ENCODE data around the gene ZBED3. TPM values are rescaled to one million over a fixed set of nuclear protein-coding genes. Genes with fewer than 3 reads are reported as not detected.

Gene ZBED3
- total and polyA plus RNA-seq, 2 donors (not counting 1 experiment from before 2014, with no cell fraction given), result 0.30 to 1.2 TPM

- no peaks in the 10 kb centered on the region for H3K4me1 ChIP-seq (ENCODE audit: control insufficient read depth in 2 of 2, insufficient read depth in 2 of 2, low read length in 2 of 2)
- no peaks in the 10 kb centered on the region for H3K9me3 ChIP-seq (ENCODE audit: control extremely low read depth in 1 of 3, control insufficient read depth in 2 of 3, insufficient read depth in 1 of 3, low read length in 2 of 3)
- intact Hi-C loops (cut with micrococcal nuclease), result no loop called here
- H3K9ac ChIP-seq (ENCODE audit: low read length), result no peak overlapping the region
- Mint-ChIP-seq H3K27me3 (no peaks in the 10 kb centered on the region), H3K27ac (no peak overlapping the region), H3K9me3 (ENCODE audit: insufficient read depth) (no peaks in the 10 kb centered on the region), H3K4me1 (no peaks in the 10 kb centered on the region), H3K4me3 (no peak overlapping the region)
- no peak overlapping the region for H3K4me2 ChIP-seq (replicated peaks; ENCODE audit: low read depth, low read length, poor library complexity, severe bottlenecking)
- POLR2A ChIA-PET, result no interaction called here
- 78% methylated on average over 6 of the region's 9 CpGs for WGBS (ENCODE audit: insufficient coverage)
- no peak for DNase-seq
- H2AFZ ChIP-seq (ENCODE audit: insufficient read depth, low read depth, low read length, poor library complexity, severe bottlenecking), result no peak overlapping the region
- no peak overlapping the region for H3K27ac ChIP-seq (ENCODE audit: low read length in 2 of 2)
- no peaks in the 10 kb centered on the region for H3K27me3 ChIP-seq (replicated peaks in 1 of 4; ENCODE audit: control extremely low read depth in 1 of 4, control insufficient read depth in 3 of 4, insufficient read depth in 4 of 4, low read length in 3 of 4)
- no peak for ATAC-seq (ENCODE audit: low read depth)
- CTCF ChIA-PET, result no interaction called here
- H3K79me2 ChIP-seq (ENCODE audit: control insufficient read depth, insufficient read depth, low read length), result no peaks in the 10 kb centered on the region
- H3K4me3 ChIP-seq (ENCODE audit: control extremely low read depth in 1 of 5, extremely low read depth in 1 of 5, insufficient read depth in 1 of 5, low read depth in 2 of 5, low read length in 4 of 5), result no peak overlapping the region
- H3K36me3 ChIP-seq (replicated peaks in 1 of 2; ENCODE audit: control extremely low read depth in 1 of 2, control insufficient read depth in 1 of 2, extremely low read depth in 1 of 2, insufficient read depth in 2 of 2, low read length in 1 of 2), result no peaks in the 10 kb centered on the region
- TF ChIP-seq EZH2 (IDR thresholded peaks at IDR 0.05; ENCODE audit: borderline replicate concordance, insufficient read depth, low read depth, low read length, poor library complexity, severe bottlenecking), result no peak
- TF ChIP-seq, protein P1, sequence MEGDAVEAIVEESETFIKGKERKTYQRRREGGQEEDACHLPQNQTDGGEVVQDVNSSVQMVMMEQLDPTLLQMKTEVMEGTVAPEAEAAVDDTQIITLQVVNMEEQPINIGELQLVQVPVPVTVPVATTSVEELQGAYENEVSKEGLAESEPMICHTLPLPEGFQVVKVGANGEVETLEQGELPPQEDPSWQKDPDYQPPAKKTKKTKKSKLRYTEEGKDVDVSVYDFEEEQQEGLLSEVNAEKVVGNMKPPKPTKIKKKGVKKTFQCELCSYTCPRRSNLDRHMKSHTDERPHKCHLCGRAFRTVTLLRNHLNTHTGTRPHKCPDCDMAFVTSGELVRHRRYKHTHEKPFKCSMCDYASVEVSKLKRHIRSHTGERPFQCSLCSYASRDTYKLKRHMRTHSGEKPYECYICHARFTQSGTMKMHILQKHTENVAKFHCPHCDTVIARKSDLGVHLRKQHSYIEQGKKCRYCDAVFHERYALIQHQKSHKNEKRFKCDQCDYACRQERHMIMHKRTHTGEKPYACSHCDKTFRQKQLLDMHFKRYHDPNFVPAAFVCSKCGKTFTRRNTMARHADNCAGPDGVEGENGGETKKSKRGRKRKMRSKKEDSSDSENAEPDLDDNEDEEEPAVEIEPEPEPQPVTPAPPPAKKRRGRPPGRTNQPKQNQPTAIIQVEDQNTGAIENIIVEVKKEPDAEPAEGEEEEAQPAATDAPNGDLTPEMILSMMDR (IDR thresholded peaks at IDR 0.05), result no peak
- H4K20me1 ChIP-seq (ENCODE audit: control insufficient read depth, insufficient read depth, low read length, poor library complexity, severe bottlenecking), result no peaks in the 10 kb centered on the region
Observed at GRCh38 chr5:77129391-77129990, 42.4 kb upstream of the ZBED3 start.

- H3K4me1 ChIP-seq (ENCODE audit: control insufficient read depth in 2 of 2, insufficient read depth in 2 of 2, low read length in 2 of 2), result no peaks in the 10 kb centered on the region
- H3K4me3 ChIP-seq (ENCODE audit: control extremely low read depth in 1 of 5, extremely low read depth in 1 of 5, insufficient read depth in 1 of 5, low read depth in 2 of 5, low read length in 4 of 5), result no peak overlapping the region
- 100% methylated on average over 2 of the region's 5 CpGs for WGBS (ENCODE audit: insufficient coverage)
- ATAC-seq (ENCODE audit: low read depth) (no peak), DNase-seq (no peak)
- ChIA-PET CTCF (no interaction called here), POLR2A (no interaction called here)
- Mint-ChIP-seq H3K4me3 (no peak overlapping the region), H3K4me1 (no peaks in the 10 kb centered on the region), H3K27ac (no peak overlapping the region), H3K27me3 (no peaks in the 10 kb centered on the region), H3K9me3 (ENCODE audit: insufficient read depth) (no peaks in the 10 kb centered on the region)
- H3K9me3 ChIP-seq (ENCODE audit: control extremely low read depth in 1 of 3, control insufficient read depth in 2 of 3, insufficient read depth in 1 of 3, low read length in 2 of 3), result no peaks in the 10 kb centered on the region
- no peaks in the 10 kb centered on the region for H4K20me1 ChIP-seq (ENCODE audit: control insufficient read depth, insufficient read depth, low read length, poor library complexity, severe bottlenecking)
- H2AFZ ChIP-seq (ENCODE audit: insufficient read depth, low read depth, low read length, poor library complexity, severe bottlenecking), result no peak overlapping the region
- no peaks in the 10 kb centered on the region for H3K79me2 ChIP-seq (ENCODE audit: control insufficient read depth, insufficient read depth, low read length)
- H3K27ac ChIP-seq (ENCODE audit: low read length in 2 of 2), result no peak overlapping the region
- intact Hi-C loops (cut with micrococcal nuclease), result no loop called here
- TF ChIP-seq, protein P1 (IDR thresholded peaks at IDR 0.05), result no peak
- TF ChIP-seq EZH2 (IDR thresholded peaks at IDR 0.05; ENCODE audit: borderline replicate concordance, insufficient read depth, low read depth, low read length, poor library complexity, severe bottlenecking), result no peak
- H3K36me3 ChIP-seq (replicated peaks in 1 of 2; ENCODE audit: control extremely low read depth in 1 of 2, control insufficient read depth in 1 of 2, extremely low read depth in 1 of 2, insufficient read depth in 2 of 2, low read length in 1 of 2), result no peaks in the 10 kb centered on the region
- no peak overlapping the region for H3K9ac ChIP-seq (ENCODE audit: low read length)
- H3K4me2 ChIP-seq (replicated peaks; ENCODE audit: low read depth, low read length, poor library complexity, severe bottlenecking), result no peak overlapping the region
- no peaks in the 10 kb centered on the region for H3K27me3 ChIP-seq (replicated peaks in 1 of 4; ENCODE audit: control extremely low read depth in 1 of 4, control insufficient read depth in 3 of 4, insufficient read depth in 4 of 4, low read length in 3 of 4)
Observed at GRCh38 chr5:77128411-77129061, 41.5 kb upstream of the ZBED3 start.

Data from B cell (primary cell).